Loucy (cell line): ENCODE data around the gene ZNF282.

Source experiments
- H2AFZ ChIP-seq: fragments of 200-600 bp; sonication (generic); 2 replicates; pipeline ENCODE4 v1.6.0; 2016; ENCODE audit warnings: antibody characterized with exemption, mild to moderate bottlenecking, low read length, moderate library complexity
- H3F3A ChIP-seq: fragments of 200-600 bp; 2 replicates; pipeline ENCODE4 v1.6.0; 2016; ENCODE audit warnings: antibody characterized with exemption, low read depth, mild to moderate bottlenecking
- H3K27me3 ChIP-seq: fragments of 200-600 bp; sonication (generic); 2 replicates; pipeline ENCODE4 v1.6.1; 2014; ENCODE audit warnings: low read length, mild to moderate bottlenecking; ENCODE audit not compliant: insufficient read depth, poor library complexity, severe bottlenecking
- H3K36me3 ChIP-seq: fragments of 200-600 bp; sonication (generic); 2 replicates; pipeline ENCODE4 v1.6.1; 2016; ENCODE audit warnings: low read length; ENCODE audit not compliant: insufficient read depth
- H3K4me1 ChIP-seq: fragments of 200-600 bp; sonication (generic); 2 replicates; pipeline ENCODE4 v1.5.1; 2014; ENCODE audit warnings: low read length, mild to moderate bottlenecking; ENCODE audit not compliant: insufficient read depth, poor library complexity, severe bottlenecking
- H3K4me2 ChIP-seq: fragments of 200-600 bp; sonication (generic); 2 replicates; pipeline ENCODE4 v1.6.0; 2014; ENCODE audit warnings: antibody characterized with exemption, low read length, low read depth, mild to moderate bottlenecking; ENCODE audit not compliant: poor library complexity, severe bottlenecking
- H3K4me3 ChIP-seq: fragments of 200-600 bp; sonication (generic); 2 replicates; pipeline ENCODE4 v1.5.1; 2014; ENCODE audit warnings: low read length, mild to moderate bottlenecking, mixed read lengths; ENCODE audit not compliant: poor library complexity, severe bottlenecking
- H3K79me2 ChIP-seq: fragments of 200-600 bp; sonication (generic); 2 replicates; pipeline ENCODE4 v1.6.1; 2014; ENCODE audit warnings: low read length; ENCODE audit not compliant: insufficient read depth
- H3K9ac ChIP-seq: fragments of 200-600 bp; sonication (generic); 2 replicates; pipeline ENCODE4 v1.6.0; 2014; ENCODE audit warnings: mild to moderate bottlenecking, low read depth, low read length, moderate library complexity; ENCODE audit not compliant: poor library complexity, severe bottlenecking
- H3K9me2 ChIP-seq: fragments of 200-600 bp; sonication (generic); replicated peaks from 2 replicates; pipeline ENCODE4 v1.6.1; 2016; ENCODE audit warnings: low read depth, low read length, mixed read lengths
- H3K9me3 ChIP-seq: fragments of 200-600 bp; sonication (generic); 2 replicates; pipeline ENCODE4 v1.6.1; 2014; ENCODE audit warnings: mild to moderate bottlenecking, antibody characterized with exemption, low read length, low read depth; ENCODE audit not compliant: insufficient read depth
- H4K20me1 ChIP-seq: fragments of 200-600 bp; sonication (generic); 2 replicates; pipeline ENCODE4 v1.6.0; 2014; ENCODE audit warnings: antibody characterized with exemption, low read length, mild to moderate bottlenecking; ENCODE audit not compliant: insufficient read depth, poor library complexity, severe bottlenecking
- CTCF ChIP-seq: fragments of 200-600 bp; sonication (generic); conservative IDR thresholded peaks from 2 replicates; pipeline ENCODE4 v1.5.1; 2014; ENCODE audit warnings: mild to moderate bottlenecking, antibody characterized with exemption, low read length
- EZH2phosphoT487 ChIP-seq: fragments of 200-600 bp; IDR thresholded peaks from 2 replicates; pipeline ENCODE4 v1.6.1; 2018; ENCODE audit warnings: antibody characterized with exemption, mild to moderate bottlenecking, moderate library complexity, borderline replicate concordance

The ZNF282 gene

GRCh38 chr7:149156898-149157297 is 38.4 kb upstream of the ZNF282 start:
- H3K9ac ChIP-seq: no peak overlapping the region
- no peak overlapping the region for H3K4me2 ChIP-seq
- no peaks in the 10 kb centered on the region for H3K9me2 ChIP-seq
- no peaks in the 10 kb centered on the region for H3F3A ChIP-seq
- peaks cover 22% of the 10 kb centered on the region; the same call in 1 of the 2 replicates for H3K79me2 ChIP-seq
- TF ChIP-seq EZH2phosphoT487: no peak
- no peak for TF ChIP-seq CTCF
- H3K4me1 ChIP-seq: no peaks in the 10 kb centered on the region
- H3K27me3 ChIP-seq: no peaks in the 10 kb centered on the region
- no peak overlapping the region for H2AFZ ChIP-seq
- H3K4me3 ChIP-seq: no peak overlapping the region
- H4K20me1 ChIP-seq: no peaks in the 10 kb centered on the region
- H3K9me3 ChIP-seq: no peaks in the 10 kb centered on the region
- peaks cover 33% of the 10 kb centered on the region; the same call in 1 of the 2 replicates for H3K36me3 ChIP-seq

GRCh38 chr7:149161241-149161848 is 34.0 kb upstream of the ZNF282 start:
- TF ChIP-seq CTCF: no peak
- no peak for TF ChIP-seq EZH2phosphoT487
- Histone ChIP-seq H2AFZ (no peak overlapping the region), H4K20me1 (no peaks in the 10 kb centered on the region), H3K9ac (no peak overlapping the region), H3F3A (no peaks in the 10 kb centered on the region), H3K4me3 (no peak overlapping the region), H3K27me3 (no peaks in the 10 kb centered on the region), H3K4me2 (no peak overlapping the region), H3K79me2 (peaks cover 6% of the 10 kb centered on the region; the same call in 1 of the 2 replicates), H3K4me1 (no peaks in the 10 kb centered on the region), H3K9me3 (no peaks in the 10 kb centered on the region), H3K36me3 (peaks cover 44% of the 10 kb centered on the region; the same call in 1 of the 2 replicates), H3K9me2 (no peaks in the 10 kb centered on the region)

GRCh38 chr7:149166142-149166541 is 29.2 kb upstream of the ZNF282 start:
- Histone ChIP-seq H3F3A (no peaks in the 10 kb centered on the region), H3K27me3 (no peaks in the 10 kb centered on the region)

More at GRCh38 chr7:149166142-149166541, 29.2 kb upstream of the ZNF282 start:
- Histone ChIP-seq H3K9ac (no peak overlapping the region), H3K4me1 (no peaks in the 10 kb centered on the region), H4K20me1 (no peaks in the 10 kb centered on the region), H3K9me2 (no peaks in the 10 kb centered on the region), H3K4me2 (no peak overlapping the region), H2AFZ (no peak overlapping the region), H3K4me3 (no peak overlapping the region), H3K36me3 (peaks cover 61% of the 10 kb centered on the region; the same call in 1 of the 2 replicates), H3K79me2 (no peaks in the 10 kb centered on the region), H3K9me3 (no peaks in the 10 kb centered on the region)
- TF ChIP-seq EZH2phosphoT487 (no peak), CTCF (no peak)
